ENCODE data around the gene YKT6.
"Not testable (repeated sequence)": the region's sequence is repeated elsewhere in the genome, so short reads cannot be mapped to it uniquely, and the experiment has no call there.

- not testable (repeated sequence) for TF ChIP-seq CTCF (IDR thresholded peaks at IDR 0.05; ENCODE audit: low read depth, low read length); EZH2phosphoT487 (IDR thresholded peaks at IDR 0.05; ENCODE audit: low read depth)
Observed at GRCh38 chr7:44174694-44174948, 26.2 kb upstream of the YKT6 start.
